GM21576 (cell line): ENCODE results near the gene CYBRD1.
A peak's percentile ranks its signal among the peaks of the same experiment; 100 is the strongest.
"Not testable (repeated sequence)": the region's sequence is repeated elsewhere in the genome, so short reads cannot be mapped to it uniquely, and the experiment has no call there.

Experiments used
- ATAC-seq: cut with Tn5 transposase; IDR thresholded peaks from one replicate; pipeline ENCODE4 v1.9.1; 2021; ENCODE audit warnings: mild to moderate bottlenecking, moderate library complexity; ENCODE audit not compliant: unreplicated experiment

The CYBRD1 gene

DNA sequence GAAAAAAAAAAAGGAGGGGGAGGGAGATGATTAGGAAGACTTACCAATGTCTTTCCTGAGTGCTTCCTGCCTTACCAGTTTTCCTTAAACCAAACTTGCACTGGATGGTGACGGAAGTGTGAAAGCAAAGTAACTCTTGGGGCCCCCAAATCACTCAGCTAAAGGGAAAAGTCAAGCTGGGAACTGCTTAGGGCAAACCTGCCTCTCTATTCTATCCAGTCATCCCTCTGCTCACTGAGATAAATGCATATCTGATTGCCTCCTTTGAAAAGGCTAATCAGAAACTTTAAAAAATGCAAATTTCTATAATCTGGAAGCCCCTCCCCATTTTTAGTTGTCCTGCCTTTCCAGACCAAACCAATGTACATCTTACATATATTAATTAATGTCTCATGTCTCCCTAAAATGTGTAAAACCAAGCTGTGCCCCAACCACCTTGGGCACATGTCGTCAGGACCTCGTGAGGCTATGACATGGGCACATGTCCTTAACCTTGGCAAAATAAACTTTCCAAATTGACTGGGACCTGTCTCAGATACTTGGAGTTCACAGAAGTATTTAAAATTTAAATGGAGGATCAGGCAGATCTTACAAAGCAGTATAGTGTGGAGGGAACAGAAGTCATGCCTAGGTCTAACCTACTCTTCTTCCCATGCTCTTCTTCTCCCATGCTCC is 7.2 kb upstream of the CYBRD1 start:
- ATAC-seq: no peak

DNA sequence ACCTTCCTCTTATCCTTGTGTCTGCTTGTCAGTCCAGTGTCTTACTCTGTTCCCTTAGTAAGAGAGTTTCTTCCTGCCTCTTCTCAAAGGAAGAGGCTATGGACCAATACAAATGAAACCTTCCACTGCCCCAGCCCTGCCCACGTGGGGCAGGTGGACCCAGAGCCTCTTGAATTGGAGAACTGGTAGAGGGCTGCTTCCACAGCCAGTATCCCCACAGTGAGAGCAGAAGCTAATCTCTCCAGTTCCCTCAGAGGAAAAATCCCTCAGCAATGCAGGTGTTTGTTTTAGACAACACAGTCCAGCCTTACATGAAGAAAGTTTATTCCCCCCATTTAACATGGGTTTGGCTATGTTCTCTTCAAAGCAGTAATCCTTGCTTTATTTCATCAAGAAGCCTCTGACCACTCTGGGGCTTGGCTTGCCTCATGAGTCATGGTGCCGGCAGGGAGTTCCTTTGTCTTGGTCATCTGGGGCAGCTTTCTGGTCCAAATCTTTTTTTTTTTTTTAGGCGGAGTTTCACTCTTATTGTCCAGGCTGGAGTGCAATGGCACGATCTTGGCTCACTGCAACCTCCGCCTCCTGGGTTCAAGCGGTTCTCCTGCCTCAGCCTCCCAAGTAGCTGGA is 6.5 kb upstream of the CYBRD1 start:
- ATAC-seq: no peak

DNA sequence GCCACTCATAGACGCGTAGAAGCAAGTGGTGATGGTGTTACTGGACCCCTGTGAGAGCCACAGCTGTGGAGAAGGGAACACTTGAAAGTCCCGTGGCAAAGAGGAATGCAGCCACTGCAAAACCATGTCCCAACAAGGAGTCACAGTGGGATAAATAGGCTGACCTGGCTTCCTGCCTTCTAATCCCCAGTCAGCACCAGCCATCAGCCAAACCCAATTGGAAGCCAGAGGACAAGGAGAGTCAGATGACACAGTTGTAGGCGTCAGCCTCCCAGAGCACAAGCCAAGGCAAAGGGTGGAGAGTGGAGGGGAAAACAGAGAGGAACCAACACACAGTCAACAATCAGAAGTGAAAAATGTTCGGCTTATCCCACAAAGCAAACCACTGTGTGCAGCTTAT is 5.5 kb upstream of the CYBRD1 start:
- ATAC-seq: no peak

DNA sequence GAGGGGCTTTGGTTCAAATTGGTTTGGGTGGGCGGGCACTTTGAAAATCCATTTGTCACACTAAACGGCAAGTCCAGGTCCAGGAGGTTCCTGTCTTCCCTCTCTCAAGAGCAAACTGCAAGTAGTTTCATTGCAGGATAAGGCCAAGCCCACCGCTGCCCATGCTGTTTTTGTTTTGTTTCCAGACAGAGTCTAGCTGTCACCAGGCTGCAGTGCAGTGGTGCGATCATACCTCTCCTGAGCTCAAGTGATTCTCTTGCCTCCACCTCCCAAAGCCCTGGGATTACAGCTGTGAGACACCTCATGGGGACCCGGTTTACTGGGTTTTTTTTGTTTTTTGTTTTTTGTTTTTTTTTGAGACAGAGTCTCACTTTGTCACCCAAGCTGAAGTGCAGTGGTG is 1.8 kb upstream of the CYBRD1 start:
- ATAC-seq: no peak

DNA sequence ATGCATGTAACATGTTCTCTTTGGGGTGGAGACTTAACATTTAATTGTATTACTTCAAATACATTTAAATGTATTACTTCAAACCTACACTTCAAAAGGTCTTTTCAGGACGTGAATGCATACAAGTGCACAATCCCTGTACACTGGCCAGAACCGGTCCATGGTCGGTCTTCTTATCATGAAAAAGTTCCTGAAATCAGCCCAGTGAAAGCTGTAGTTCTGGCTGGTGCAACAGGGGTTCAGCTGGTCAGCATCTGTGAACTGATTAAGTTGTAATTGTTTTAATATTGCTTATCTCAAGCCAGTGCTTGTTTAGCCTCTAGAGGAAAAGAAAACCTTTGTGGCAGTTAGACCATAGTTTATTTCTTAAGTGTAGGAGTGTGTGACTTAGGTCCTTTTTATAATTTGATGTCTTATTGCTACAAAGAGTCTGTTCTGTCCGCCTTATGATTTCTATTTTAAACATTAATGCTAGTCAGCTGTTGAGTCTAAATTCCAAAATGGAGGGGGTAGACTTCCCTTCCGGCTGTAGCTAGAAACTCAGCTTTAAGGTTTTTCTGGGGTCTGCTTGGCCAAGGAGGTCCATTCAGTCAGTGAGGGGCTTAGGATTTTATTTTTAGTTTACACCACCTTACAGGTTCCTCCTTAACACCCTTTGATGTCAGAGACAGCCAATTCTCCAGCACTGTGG is 768 bp upstream of the CYBRD1 start:
- no peak for ATAC-seq

DNA sequence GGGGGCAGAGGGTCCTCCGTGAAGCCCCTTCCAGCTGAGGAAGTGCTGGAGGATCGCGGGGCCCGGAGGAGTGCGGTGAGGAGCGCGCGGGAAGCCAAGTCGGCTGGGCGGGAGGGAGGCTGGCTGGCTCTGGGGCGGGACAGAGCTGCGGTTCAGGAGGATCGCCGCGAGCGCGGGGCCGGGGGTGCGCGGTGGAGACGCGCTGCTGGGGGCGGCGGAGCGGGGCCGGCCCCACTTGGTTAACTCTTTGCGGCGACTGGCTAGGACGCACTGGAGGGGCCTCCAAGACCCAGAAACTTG is 464 bp downstream of the CYBRD1 start:
- ATAC-seq: peak; percentile 18

DNA sequence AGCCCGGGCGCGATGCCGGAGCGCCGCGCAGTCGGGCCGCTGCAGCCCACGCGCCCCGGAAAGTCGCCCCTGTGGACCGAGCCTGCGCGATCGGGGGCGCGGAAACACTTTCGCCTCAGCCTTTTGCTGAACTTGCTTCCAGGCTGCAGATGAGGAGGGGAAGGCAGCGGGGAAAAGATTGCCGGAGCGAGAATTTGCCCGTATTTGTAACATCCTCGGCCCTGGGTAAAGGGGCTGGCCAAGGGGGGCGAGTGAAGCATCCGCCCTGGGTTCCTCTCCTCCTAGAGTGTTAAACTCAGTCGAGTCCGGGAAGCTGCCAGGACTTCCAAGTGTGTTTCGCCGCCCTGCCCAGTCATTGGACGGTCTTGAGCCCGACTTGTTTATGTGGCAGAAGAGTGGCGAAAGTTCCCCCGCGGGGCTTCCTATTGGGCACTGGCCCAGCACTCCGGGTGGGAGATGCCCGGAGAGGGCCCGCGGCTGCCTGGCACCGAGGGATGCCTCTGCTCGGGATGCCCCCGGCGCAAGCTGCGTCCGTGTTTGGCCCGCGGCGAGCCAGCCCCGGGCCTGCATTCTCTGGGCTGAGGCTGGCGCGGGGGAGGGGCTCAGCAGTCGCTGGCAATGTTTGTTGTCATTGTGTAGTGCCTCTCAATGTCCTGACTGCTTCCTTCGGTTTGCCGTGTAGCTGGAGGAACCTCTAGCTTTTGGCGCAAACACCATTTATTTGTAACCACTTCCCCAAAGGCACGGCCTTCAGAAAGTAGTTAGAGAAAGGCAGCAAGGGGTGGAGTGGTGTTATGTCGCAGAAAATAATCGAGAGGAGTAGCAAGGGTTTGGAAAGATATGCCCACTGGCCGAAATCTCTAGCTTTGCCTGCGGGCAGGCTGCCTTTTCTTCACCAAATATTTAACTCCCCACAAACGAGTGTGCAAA is 1.1 kb downstream of the CYBRD1 start:
- ATAC-seq: peak; percentile 21

DNA sequence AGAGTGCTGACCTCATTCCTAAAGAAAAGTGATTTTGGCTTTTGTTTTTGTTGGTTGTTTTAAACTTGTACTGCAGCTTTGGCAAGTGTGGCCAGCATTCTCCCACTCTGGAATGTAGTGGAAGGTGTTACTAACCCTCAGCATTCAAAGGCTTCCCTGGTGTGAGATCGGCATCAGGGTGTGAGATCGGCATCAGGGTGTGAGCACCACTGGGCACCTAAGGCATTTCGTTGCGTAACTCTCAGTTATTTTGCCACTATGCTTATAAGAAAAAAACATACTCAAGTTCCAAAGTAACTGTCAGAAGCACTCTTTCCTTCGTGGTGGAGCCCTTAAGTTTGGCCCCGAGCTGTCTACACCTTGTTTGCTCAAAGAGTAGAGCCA is 1.7 kb downstream of the CYBRD1 start:
- no peak for ATAC-seq

DNA sequence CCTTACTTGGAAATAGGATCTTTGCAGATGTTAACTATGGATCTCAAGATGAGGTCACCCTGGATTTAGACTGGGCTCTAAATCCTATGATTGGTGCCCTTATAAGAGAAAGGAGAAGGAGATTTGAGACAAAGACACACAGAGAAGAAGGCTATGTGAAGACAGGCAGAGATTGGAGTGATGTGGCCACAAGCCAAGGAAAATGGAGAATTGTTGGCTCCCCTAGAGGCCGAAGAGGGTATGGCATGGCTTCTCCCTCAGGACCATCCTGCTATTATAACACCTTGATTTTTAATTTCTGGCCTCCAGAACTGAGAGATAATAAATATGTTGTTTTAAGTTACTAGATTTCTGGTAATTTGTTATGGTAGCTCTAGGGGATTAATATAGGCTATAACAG is 7.6 kb downstream of the CYBRD1 start:
- no peak for ATAC-seq

DNA sequence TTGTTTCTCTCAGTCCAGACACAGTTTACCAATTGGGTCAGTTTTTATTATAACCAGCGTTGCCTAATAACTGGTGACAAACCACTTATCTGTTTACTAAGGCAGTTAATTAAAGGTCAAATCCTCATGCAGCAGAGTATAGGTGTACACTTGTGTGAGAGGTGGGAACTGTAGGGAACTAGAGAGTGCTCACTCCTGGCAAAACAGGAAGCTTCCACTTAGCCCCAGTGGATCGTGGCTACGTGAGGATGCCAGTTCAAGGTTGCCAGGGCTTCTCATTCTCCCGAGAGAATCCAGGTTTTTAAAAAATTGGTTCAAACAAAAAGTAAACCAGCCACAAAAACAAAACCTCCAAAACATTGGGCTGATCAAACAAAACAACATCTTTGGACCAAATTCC is 8.1 kb downstream of the CYBRD1 start:
- no peak for ATAC-seq

DNA sequence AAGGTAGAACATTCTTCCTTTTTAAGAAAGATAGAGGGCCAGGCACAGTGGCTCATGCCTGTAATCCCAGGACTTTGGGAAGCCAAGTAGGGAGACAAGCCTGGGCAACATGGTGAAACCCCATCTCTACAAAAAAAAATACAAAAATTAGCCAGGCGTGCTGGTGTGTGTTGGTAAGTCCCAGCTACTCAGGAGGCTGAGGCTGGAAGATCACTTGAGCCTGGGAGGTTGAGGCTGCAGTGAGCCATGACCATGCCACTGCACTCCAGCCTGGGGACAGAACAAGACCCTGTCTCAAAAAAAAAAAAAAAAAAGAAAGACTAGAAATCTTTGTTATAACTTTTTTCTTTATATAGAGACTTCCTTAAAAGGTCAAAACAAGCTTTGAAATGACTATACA is 8.6 kb downstream of the CYBRD1 start:
- not testable (repeated sequence) for ATAC-seq

DNA sequence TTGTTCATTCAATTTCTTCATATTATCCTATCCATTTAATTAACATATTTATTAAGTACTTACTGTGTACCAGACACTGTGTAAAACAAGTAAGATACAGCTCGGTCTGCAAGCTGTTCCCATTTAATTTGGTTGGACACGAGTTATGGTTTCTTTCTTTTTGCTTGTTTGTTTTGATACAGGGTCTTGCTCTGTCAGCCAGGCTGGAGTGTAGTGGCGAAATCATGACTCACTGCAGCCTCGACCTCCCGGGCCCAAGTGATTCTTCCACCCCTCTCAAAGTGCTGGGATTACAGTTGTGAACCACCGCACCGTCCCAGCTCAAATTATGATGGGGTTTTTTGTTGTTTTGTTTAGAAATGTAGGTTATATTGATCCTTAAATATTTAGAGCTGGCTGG is 9.0 kb downstream of the CYBRD1 start:
- no peak for ATAC-seq

DNA sequence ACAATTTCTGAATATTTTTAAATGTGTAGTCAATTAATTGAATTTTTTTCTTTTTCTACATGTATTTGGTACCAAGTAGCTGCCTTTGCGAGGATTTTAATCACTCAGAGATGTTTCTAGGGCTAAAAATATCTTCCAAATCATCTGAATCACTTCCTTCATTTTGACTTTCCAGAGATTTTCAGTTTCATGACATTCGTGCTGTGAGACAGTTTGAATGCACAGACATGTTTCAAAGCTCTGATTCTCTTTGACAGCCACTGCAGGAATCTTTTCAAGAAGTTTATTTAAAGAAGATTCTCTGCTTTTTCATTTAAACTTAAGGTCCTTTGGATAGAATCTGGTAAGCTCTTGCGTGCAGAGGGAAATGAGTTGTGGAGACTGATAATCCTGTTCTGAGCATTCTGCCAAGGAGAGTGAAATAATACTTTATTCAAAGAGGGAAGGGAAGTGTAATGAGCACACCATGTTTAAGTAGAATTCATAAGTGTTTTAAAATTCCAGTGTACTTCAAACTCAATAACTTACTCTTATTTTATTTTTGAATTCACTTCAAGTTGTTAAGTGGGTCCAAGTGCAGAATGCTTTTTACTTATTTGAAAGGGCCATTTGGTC is 9.7 kb downstream of the CYBRD1 start:
- no peak for ATAC-seq

DNA sequence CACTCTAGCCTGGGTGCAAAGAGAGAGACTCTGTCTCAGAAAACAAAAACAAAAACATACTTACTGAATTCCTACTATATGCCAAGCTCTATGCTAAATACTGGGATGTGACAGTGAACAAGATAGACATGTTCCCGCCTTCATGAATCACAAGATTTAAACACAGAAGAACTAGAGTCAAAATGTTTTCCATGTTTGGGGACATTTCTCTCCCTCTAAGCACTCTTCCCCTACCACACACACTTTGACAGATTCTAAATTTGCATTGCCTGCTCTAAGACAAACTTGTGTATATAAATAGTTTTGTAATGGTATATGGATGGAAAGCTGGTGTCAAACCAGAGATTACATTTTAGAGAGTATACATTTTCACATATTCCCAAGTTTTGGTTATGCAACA is 11.1 kb downstream of the CYBRD1 start:
- ATAC-seq: no peak

DNA sequence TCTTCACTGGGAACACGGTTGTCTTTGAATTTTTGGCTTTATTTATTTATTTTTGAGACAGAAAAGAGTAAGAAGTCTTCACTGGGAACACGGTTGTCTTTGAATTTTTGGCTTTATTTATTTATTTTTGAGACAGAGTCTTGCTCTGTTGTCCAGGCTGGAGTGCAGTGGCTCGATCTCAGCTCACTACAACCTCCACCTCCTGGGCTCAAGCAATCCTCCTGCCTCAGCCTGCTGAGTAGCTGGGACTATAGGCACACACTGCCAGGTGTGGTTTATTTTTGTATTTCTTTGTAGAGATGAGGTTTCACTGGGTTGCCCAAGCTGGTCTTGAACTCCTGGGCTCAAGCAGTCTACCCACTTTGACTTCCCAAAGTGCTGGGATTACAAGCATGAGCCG is 13.3 kb downstream of the CYBRD1 start:
- ATAC-seq: not testable (repeated sequence)

DNA sequence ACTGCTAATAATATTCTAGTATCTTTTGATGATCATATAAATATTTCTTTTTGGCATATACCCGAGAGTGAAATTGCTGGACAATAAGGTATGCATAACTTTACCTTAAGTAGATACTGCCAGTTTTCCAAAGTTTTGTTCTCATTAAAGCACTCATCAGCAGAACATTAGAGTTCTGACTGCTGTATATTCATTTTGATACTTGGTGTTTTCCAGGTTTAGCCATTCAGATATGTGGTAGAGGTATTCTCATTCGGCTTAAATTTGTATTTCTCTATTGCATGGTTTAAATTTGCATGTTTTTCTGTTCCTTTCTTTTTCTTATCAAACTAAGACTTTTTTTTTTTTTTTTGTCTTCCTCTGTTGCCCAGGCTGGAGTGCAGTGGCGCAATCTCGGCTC is 18.2 kb downstream of the CYBRD1 start:
- no peak for ATAC-seq

DNA sequence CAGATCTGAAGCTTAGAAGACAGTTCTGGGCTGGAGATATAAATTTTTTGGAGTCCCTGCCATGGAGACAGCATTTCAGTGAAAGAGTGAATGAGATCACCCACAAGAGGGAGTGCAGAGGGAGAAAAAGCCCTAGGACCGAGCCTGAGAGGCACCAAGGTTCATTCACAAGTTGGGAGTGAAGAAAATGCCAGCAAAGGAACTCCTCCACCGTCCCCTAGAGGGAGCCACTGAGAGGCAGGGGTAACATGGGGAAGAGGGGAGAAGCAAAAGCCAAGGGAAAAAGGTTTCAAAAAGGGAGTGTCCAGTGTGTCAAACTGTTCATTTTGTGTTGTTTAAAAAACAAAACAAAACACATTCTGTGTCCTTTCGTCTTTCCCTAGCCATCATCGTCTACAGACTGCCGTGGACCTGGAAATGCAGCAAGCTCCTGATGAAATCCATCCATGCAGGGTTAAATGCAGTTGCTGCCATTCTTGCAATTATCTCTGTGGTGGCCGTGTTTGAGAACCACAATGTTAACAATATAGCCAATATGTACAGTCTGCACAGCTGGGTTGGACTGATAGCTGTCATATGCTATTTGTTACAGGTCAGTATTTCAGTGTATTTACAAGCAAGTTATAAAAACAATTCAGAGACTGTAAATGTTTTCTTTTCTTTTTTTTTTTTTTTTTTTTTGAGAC is 19.1 kb downstream of the CYBRD1 start:
- ATAC-seq: no peak

DNA sequence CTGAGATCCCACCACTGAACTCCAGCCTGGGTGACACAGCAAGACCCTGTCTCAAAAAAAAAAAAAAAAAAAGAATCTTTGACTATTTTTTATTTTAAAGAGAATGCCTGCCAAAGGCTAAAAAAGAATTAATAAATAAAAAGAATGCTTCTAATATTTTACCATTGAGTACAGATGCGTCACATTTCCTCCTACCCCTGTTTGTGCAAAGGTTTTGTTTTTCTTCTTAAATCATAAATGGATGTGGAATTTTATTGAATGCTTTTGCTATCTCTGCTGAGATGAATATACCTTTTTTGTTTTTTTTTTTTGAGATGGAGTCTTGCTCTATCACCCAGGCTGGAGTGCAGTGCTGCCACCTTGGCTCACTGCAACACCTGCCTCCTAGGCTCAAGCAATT is 22.8 kb downstream of the CYBRD1 start:
- no peak for ATAC-seq

DNA sequence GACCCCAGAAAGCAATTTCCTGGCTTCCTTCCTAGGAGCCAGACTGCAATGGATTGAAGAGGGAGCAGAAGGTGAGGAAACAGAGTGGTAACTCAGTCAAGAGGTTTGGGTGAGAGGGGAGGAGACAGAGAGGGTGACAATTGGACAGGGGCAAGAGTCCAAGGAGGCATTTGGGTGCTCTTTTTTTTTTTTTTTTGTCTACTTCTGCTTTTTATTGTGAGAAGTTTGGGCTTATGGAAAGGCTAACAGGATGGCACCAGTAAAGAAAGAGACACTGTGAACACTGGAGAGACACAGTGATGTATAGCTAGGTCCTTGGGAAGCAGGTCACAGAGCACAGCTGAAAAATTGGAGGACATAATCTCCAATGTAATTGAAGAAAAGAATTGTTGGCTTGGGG is 25.0 kb downstream of the CYBRD1 start:
- no peak for ATAC-seq

DNA sequence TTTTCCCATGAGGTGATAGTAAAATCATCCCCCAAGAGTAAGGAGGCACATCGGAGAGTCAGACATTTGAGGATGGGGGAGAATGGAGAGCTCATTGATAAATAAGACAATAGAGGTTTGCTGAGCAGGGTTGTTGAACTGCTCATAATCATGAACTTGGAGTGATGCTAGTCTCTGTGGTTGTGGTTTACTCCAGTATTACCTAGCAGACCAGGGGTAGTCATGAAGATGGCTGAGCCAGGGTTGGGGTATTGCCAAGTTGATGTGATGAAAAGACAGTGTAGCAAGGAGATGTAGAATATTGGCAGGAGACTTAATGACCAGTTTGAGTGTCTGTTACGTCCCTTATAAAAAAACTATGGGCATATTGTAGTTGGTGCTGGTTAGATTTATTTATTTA is 25.4 kb downstream of the CYBRD1 start:
- ATAC-seq: no peak

DNA sequence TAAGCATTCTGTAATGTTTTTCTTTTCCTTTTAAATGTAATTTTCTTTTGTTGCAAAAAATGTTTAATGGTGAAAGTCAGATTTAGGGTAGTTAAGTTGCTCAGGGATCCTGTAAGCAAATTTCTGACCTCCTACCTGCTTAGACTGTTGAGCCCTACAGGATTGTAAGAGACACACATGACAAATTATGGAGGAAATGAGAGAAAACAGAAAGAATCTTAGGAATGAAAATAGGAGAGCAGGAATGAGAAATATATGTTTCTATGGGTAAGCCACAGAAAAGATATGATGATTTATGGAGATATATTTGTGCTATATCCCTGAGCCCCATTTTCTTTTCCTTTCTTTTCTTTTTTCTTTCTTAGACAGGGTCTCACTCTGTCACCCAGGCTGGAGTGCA is 28.3 kb downstream of the CYBRD1 start:
- no peak for ATAC-seq
